H1 (cell line): ENCODE data around the gene ZDHHC19.

Source experiments
- CHD2 ChIP-seq: IDR thresholded peaks from 2 replicates; pipeline ENCODE4 v1.6.1; 2012; ENCODE audit warnings: low read length, improper control_type of control experiment
- POU5F1 ChIP-seq: IDR thresholded peaks from 2 replicates; pipeline ENCODE4 v1.6.1; 2011; ENCODE audit warnings: low read depth, mild to moderate bottlenecking, low read length, moderate library complexity
- RAD21 ChIP-seq, 2 experiments: IDR thresholded peaks in 1 of 2; conservative IDR thresholded peaks in 1 of 2; 2 replicates each; pipeline ENCODE4 v1.6.1; 2011; ENCODE audit warnings: low read depth in 2 of 2, low read length in 2 of 2, improper control_type of control experiment in 1 of 2, inconsistent platforms in 1 of 2, mild to moderate bottlenecking in 1 of 2, moderate library complexity in 1 of 2
- TEAD4 ChIP-seq: IDR thresholded peaks from 2 replicates; pipeline ENCODE4 v1.6.1; 2012; ENCODE audit warnings: low read depth, low read length, inconsistent platforms, mixed read lengths
- YY1 ChIP-seq: IDR thresholded peaks from 2 replicates; pipeline ENCODE4 v1.6.1; 2011; ENCODE audit warnings: low read depth, mild to moderate bottlenecking, low read length
- TF ChIP-seq, protein P1 (sequence below), 3 experiments: IDR thresholded peaks; 1 replicate in 2 of 3; 2 replicates in 1 of 3; pipeline versions ENCODE4 v1.5.1 to v1.6.1; 2011; ENCODE audit warnings: low read length in 3 of 3, mild to moderate bottlenecking in 3 of 3, inconsistent platforms in 2 of 3, low read depth in 1 of 3, moderate library complexity in 1 of 3; ENCODE audit not compliant: insufficient read depth in 1 of 3; ENCODE audit errors: control extremely low read depth in 1 of 3

DNA sequence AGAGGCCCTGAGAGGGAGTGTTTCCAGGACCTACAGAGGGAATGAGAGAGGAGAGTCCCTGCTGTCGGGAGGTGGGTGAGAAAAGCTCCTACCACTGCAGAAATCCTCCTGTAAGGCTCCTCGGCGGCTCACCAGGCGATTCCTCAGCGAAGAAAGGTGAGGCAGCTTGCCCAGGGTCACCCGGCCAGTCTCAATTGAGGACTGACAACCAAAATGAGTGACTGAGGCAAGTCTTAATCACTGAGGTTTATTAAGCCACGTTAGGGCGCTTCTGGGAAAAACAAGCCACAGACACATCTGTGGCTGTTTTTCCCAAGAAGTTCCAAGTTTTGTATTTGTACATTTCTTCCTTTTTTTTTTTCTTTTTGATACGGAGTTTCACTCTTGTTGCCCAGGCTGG is 48.5 kb downstream of the ZDHHC19 start:
- TF ChIP-seq CHD2 (no peak), YY1 (no peak), TEAD4 (no peak), RAD21 (IDR thresholded peaks at IDR 0.05 in 1 of 2, conservative IDR thresholded peaks at IDR 0.05 in 1 of 2; ENCODE audit: low read depth in 2 of 2, low read length in 2 of 2) (no peak), POU5F1 (no peak)
- TF ChIP-seq, protein P1, sequence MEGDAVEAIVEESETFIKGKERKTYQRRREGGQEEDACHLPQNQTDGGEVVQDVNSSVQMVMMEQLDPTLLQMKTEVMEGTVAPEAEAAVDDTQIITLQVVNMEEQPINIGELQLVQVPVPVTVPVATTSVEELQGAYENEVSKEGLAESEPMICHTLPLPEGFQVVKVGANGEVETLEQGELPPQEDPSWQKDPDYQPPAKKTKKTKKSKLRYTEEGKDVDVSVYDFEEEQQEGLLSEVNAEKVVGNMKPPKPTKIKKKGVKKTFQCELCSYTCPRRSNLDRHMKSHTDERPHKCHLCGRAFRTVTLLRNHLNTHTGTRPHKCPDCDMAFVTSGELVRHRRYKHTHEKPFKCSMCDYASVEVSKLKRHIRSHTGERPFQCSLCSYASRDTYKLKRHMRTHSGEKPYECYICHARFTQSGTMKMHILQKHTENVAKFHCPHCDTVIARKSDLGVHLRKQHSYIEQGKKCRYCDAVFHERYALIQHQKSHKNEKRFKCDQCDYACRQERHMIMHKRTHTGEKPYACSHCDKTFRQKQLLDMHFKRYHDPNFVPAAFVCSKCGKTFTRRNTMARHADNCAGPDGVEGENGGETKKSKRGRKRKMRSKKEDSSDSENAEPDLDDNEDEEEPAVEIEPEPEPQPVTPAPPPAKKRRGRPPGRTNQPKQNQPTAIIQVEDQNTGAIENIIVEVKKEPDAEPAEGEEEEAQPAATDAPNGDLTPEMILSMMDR (IDR thresholded peaks at IDR 0.05; ENCODE audit: control extremely low read depth in 1 of 3, insufficient read depth in 1 of 3, low read depth in 1 of 3, low read length in 3 of 3), result no peak
